Stimulated activated CD4-positive, alpha-beta T cell treated with anti-CD3 and anti-CD28 coated beads, Interleukin-15, amount 100 ng/mL, for 48 hours (primary cell): ENCODE results near the gene LUM.

Experiments used
- DNase-seq, 2 donors: peaks; one replicate each; pipeline ENCODE4 v3.0.0-alpha.2; 2020; ENCODE audit warnings: low read depth in 2 of 2

The LUM gene

GRCh38 chr12:91074851-91075250 lies 36.4 kb downstream of the LUM start:
- DNase-seq: no peak

- DNase-seq: no peak
These were observed 37.1 kb downstream of the LUM start for GRCh38 chr12:91074154-91074709.

GRCh38 chr12:91073426-91073825 lies 37.9 kb downstream of the LUM start:
- no peak for DNase-seq

- no peak for DNase-seq
These were observed 38.4 kb downstream of the LUM start for GRCh38 chr12:91072931-91073330.

DNA sequence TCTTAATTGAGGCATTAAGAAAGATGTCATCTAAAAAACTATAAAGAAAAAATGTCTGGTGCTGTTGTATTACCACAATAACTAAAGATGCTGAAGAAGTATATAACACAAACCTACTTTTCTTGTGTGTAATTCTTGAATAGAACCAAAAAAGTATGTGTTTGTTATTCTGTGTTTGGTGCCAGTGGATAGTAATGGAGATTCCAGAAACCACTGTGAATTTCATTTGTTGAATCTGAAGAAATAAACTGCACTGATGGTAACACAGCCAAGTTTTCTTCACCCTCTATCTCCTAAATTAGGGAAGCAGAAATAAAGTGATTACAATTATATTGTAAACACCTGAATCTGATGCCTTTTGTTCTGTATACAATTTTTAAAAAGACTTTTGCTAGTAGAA lies 40.4 kb downstream of the LUM start:
- no peak for DNase-seq

DNA sequence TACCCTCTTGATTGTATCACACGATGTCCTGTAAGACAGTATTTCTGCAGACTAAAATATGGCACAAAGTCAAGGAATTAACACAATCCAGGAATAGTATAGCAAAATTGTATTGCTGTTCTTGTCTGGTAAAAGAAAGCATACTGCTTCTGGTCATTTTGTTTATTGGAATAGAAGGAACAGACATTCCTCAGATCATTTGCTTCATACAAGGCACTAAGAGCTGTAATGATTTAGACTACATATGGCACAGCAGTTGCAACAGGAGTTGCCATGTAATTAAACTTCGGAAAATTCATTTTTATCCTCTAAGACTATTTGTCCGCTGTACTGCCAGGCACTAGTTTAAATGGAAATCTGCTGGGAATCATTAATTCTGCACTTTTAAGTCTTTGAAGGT lies 45.9 kb downstream of the LUM start:
- no peak for DNase-seq

DNA sequence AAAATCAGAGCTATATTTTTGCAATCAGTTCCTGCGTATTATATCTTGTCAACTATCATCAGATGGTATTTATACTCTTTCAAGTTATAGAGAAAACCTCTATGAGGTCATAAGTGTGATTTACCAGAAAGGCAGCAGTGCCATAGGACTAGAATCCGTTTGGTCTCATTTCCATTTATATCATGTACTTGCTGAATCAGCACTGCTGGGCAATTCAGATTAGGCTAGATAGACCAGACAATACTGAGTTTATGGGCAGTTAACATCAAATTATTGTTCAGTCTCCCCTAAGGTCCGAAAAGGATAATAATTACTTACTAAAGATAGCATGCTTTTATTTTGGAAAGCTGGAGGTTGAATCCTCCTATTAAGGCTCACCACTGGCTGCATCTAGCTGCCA lies 46.7 kb downstream of the LUM start:
- DNase-seq: no peak

- DNase-seq: no peak
These were observed 50.2 kb downstream of the LUM start for GRCh38 chr12:91061091-91061490.

- DNase-seq: no peak
These were observed 52.1 kb downstream of the LUM start for GRCh38 chr12:91059211-91059610.

GRCh38 chr12:91058786-91059185 lies 52.5 kb downstream of the LUM start:
- no peak for DNase-seq

DNA sequence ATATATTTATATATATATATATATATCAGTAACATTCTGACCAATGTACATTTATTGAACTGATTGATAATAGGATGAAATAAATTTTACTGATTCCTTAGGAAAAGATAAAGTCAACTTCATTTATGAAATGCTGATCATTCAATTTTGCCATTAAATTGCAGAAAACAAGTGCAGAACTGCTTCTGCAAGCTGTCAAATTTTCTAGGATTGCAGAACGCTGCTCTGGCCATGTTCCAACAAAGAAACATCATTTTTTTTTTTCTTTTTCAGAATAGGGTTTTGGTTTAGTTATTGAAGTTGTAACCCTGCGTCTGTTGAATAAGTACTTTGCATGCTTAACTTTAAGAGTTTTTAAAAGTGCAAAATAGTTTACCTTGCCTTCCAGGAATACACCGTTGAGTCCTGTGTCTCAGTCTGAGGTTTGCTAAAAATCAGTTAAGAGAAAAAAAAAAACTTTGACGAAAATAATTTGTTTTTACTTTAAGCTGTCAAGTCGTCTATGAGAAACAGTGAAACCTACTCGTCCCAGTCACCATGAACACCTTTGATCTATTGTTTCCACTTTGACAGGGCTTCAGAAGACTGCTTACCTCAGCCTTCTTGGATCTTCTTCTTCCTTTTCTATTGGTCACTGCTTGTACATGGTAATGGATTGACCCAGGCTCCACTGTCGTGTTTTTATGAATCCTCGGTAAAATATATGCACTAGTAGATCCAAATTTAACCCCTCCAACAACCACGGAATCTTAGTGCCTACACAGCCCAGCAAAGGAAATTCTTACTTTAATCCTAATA lies 53.7 kb downstream of the LUM start, which contains the start of gene KERA:
Gene KERA (minus strand): TSS at position 657 of the 798 bp plus-strand sequence. CDS start 1,743 bp downstream, outside the sequence.
- no peak for DNase-seq

GRCh38 chr12:91056488-91056887 lies 54.8 kb downstream of the LUM start:
- no peak for DNase-seq

DNA sequence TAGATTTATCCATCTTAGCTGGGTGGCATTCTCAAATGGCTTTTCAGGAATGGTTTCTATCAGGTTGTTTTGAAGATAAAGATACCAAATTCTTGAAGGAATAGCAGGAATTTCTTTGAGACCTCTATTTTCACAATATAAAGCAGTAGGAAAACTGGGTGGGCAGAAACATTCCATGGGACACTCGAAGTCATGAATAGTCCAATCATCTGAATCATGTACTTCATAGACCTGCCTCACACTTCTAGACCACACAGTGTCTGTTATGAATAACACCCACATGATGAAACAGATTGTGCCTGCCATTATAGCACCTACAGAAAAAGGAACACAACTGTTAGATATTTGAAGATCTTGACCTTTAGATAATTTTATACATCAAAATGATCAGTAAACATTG lies 55.3 kb downstream of the LUM start:
- DNase-seq: no peak

DNA sequence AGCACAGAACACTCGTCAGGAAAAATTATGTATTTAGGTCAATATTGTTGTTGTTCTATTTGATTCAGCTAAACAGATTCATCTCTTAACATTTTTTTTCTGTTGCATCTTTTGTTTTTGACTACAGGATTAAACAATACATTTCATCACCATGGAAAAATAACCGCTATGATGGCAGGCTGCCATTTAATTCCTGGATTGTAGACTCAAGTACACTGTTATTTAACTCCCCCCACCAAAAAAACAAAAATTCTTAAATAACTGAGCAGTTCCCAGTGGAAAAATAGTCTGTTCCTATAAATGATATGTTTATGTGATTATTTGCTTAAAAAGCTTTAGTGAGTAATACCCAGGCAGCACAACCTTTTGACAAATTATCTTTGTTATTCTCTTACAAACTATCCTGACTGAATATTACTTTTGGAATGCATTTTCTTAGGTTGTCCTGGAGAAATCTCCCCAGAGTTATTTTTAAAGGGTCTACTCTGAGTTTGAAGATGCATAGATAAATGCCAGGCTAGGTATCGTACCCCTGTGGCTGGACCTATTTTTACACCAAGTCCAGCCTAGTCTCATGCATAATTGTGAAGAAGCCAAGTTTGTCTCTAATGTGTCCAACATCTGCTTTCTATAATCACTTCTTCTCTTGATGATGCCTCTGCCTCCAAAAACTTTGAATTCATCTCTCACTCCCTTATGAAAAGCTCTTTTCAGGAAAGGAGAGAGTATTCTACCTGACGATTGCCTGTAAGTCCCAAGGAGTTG lies 57.2 kb downstream of the LUM start:
- DNase-seq: no peak
